ENCODE results near the gene BCL10. TPM values are rescaled to one million over a fixed set of nuclear protein-coding genes. Genes with fewer than 3 reads are reported as not detected.

BCL10 gene
- total RNA-seq, 1 donor from 2014 or later, result 36.4 TPM

- Histone ChIP-seq H3K4me2 (ENCODE audit: low read length) (no peak overlapping the region), H3K27me3 (ENCODE audit: insufficient read depth, low read length) (peaks cover 5% of the 10 kb centered on the region), H4K20me1 (ENCODE audit: insufficient read depth, low read length) (no peaks in the 10 kb centered on the region), H3K4me1 (ENCODE audit: insufficient read depth, low read length) (no peaks in the 10 kb centered on the region), H3K9ac (ENCODE audit: low read length) (no peak overlapping the region), H3K27ac (ENCODE audit: low read depth, low read length) (no peak overlapping the region), H3K79me2 (ENCODE audit: insufficient read depth, low read length) (no peaks in the 10 kb centered on the region), H3K4me3 (ENCODE audit: insufficient read depth, low read depth, low read length) (no peak overlapping the region), H3K9me3 (ENCODE audit: insufficient read depth, low read depth, low read length) (no peaks in the 10 kb centered on the region), H3K36me3 (ENCODE audit: insufficient read depth, low read length) (no peaks in the 10 kb centered on the region), H2AFZ (ENCODE audit: low read depth, low read length) (no peak overlapping the region)
- TF ChIP-seq CTCF (IDR thresholded peaks at IDR 0.05; ENCODE audit: insufficient read depth, low read depth, low read length) (no peak), EZH2 (IDR thresholded peaks at IDR 0.05; ENCODE audit: insufficient read depth, low read length) (no peak)
- FAIRE-seq (no peak), DNase-seq (ENCODE audit: low read depth) (no peak)
- H3K4me1 Mint-ChIP-seq (ENCODE audit: low read depth, unreplicated experiment), result peaks cover 13% of the 10 kb centered on the region
- no peaks in the 10 kb centered on the region for H3K9me3 Mint-ChIP-seq (ENCODE audit: unreplicated experiment)
- no peak overlapping the region for H3K4me3 Mint-ChIP-seq (ENCODE audit: unreplicated experiment)
- no peak overlapping the region for H3K27ac Mint-ChIP-seq (ENCODE audit: unreplicated experiment)
- H3K27me3 Mint-ChIP-seq (ENCODE audit: low read depth, unreplicated experiment), result no peaks in the 10 kb centered on the region
- no peaks in the 10 kb centered on the region for H3K36me3 Mint-ChIP-seq (ENCODE audit: low read depth, unreplicated experiment)
Observed at GRCh38 chr1:85224734-85225623, 51.5 kb downstream of the BCL10 start.

DNA sequence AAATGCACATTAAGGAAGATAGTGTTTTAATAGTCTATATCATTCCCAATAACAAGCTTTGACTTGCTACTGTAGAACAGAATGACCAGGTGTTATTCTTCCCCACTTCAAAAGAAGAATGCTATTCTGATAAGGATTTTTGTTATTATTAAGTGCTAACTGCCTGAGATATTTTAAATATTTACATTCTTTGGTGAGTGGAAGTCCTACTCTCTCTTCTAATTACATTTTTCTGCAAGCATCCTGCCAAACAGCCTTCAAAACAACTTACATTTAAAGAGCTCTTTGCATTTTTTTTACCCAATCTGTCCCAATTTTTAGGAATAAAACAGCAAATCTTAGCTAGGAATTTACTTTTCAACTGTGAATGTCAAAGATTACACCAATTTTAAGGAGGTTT, 52.1 kb downstream of the BCL10 start:
- H3K4me2 ChIP-seq (ENCODE audit: low read length), result no peak overlapping the region
- no peak overlapping the region for H2AFZ ChIP-seq (ENCODE audit: low read depth, low read length)
- H3K27ac Mint-ChIP-seq (ENCODE audit: unreplicated experiment), result no peak overlapping the region
- DNase-seq (ENCODE audit: low read depth), result no peak
- H3K9me3 ChIP-seq (ENCODE audit: insufficient read depth, low read depth, low read length), result no peaks in the 10 kb centered on the region
- no peaks in the 10 kb centered on the region for H3K36me3 ChIP-seq (ENCODE audit: insufficient read depth, low read length)
- H3K4me1 Mint-ChIP-seq (ENCODE audit: low read depth, unreplicated experiment), result peaks cover 13% of the 10 kb centered on the region
- H3K4me3 ChIP-seq (ENCODE audit: insufficient read depth, low read depth, low read length), result no peak overlapping the region
- no peak for TF ChIP-seq EZH2 (IDR thresholded peaks at IDR 0.05; ENCODE audit: insufficient read depth, low read length)
- no peak for TF ChIP-seq CTCF (IDR thresholded peaks at IDR 0.05; ENCODE audit: insufficient read depth, low read depth, low read length)
- no peaks in the 10 kb centered on the region for H3K79me2 ChIP-seq (ENCODE audit: insufficient read depth, low read length)
- no peak overlapping the region for H3K9ac ChIP-seq (ENCODE audit: low read length)
- peaks cover 5% of the 10 kb centered on the region for H3K27me3 ChIP-seq (ENCODE audit: insufficient read depth, low read length)
- no peaks in the 10 kb centered on the region for H3K9me3 Mint-ChIP-seq (ENCODE audit: unreplicated experiment)
- H4K20me1 ChIP-seq (ENCODE audit: insufficient read depth, low read length), result no peaks in the 10 kb centered on the region
- no peaks in the 10 kb centered on the region for H3K27me3 Mint-ChIP-seq (ENCODE audit: low read depth, unreplicated experiment)
- no peak overlapping the region for H3K4me3 Mint-ChIP-seq (ENCODE audit: unreplicated experiment)
- no peak for FAIRE-seq
- no peak overlapping the region for H3K27ac ChIP-seq (ENCODE audit: low read depth, low read length)
- H3K4me1 ChIP-seq (ENCODE audit: insufficient read depth, low read length), result no peaks in the 10 kb centered on the region
- H3K36me3 Mint-ChIP-seq (ENCODE audit: low read depth, unreplicated experiment), result no peaks in the 10 kb centered on the region

GRCh38 chr1:85223334-85223733, 53.1 kb downstream of the BCL10 start:
- Histone ChIP-seq H3K27me3 (ENCODE audit: insufficient read depth, low read length) (peaks cover 5% of the 10 kb centered on the region), H3K36me3 (ENCODE audit: insufficient read depth, low read length) (no peaks in the 10 kb centered on the region), H3K27ac (ENCODE audit: low read depth, low read length) (no peak overlapping the region), H3K9me3 (ENCODE audit: insufficient read depth, low read depth, low read length) (no peaks in the 10 kb centered on the region), H3K4me3 (ENCODE audit: insufficient read depth, low read depth, low read length) (no peak overlapping the region), H4K20me1 (ENCODE audit: insufficient read depth, low read length) (no peaks in the 10 kb centered on the region), H2AFZ (ENCODE audit: low read depth, low read length) (no peak overlapping the region), H3K4me1 (ENCODE audit: insufficient read depth, low read length) (no peaks in the 10 kb centered on the region), H3K79me2 (ENCODE audit: insufficient read depth, low read length) (no peaks in the 10 kb centered on the region), H3K9ac (ENCODE audit: low read length) (no peak overlapping the region), H3K4me2 (ENCODE audit: low read length) (no peak overlapping the region)
- Mint-ChIP-seq H3K27ac (ENCODE audit: unreplicated experiment) (no peak overlapping the region), H3K4me1 (ENCODE audit: low read depth, unreplicated experiment) (peaks cover 13% of the 10 kb centered on the region), H3K9me3 (ENCODE audit: unreplicated experiment) (no peaks in the 10 kb centered on the region), H3K27me3 (ENCODE audit: low read depth, unreplicated experiment) (no peaks in the 10 kb centered on the region), H3K4me3 (ENCODE audit: unreplicated experiment) (no peak overlapping the region), H3K36me3 (ENCODE audit: low read depth, unreplicated experiment) (no peaks in the 10 kb centered on the region)
- TF ChIP-seq EZH2 (IDR thresholded peaks at IDR 0.05; ENCODE audit: insufficient read depth, low read length) (no peak), CTCF (IDR thresholded peaks at IDR 0.05; ENCODE audit: insufficient read depth, low read depth, low read length) (no peak)
- no peak for DNase-seq (ENCODE audit: low read depth)
- no peak for FAIRE-seq

Data from astrocyte (in vitro differentiated cells and primary cell).